Iris pigment epithelial cell (primary cell): Measurements from ENCODE around the gene SPECC1L.

Experiments used
- DNase-seq: peaks from one replicate; pipeline ENCODE4 v3.0.0-alpha.2; 2011; ENCODE audit warnings: low read depth

Gene SPECC1L

GRCh38 chr22:24359452-24360120 lies 89.0 kb downstream of the SPECC1L start:
- no peak for DNase-seq

GRCh38 chr22:24361976-24362646 lies 91.5 kb downstream of the SPECC1L start:
- DNase-seq, result no peak

DNA sequence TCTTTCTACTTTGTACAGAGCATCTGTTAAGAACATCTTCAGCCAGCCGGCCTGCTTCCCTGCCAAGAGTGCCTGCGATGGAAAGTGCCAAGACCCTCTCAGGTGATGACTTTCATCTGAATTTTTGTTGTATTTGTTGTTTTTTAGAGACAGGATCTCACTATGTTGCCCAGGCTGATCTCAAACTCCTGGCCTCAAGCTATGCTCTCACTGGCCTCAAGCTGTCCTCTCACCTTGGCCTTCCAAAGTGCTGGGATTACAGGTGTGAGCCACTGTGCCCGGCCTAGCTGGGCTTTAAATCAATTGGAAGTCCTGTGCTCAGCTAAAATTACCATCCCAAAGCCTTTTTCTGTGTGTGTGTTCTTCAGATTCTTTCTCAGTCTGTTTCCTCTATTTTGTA lies 92.6 kb downstream of the SPECC1L start:
- DNase-seq, result no peak

DNA sequence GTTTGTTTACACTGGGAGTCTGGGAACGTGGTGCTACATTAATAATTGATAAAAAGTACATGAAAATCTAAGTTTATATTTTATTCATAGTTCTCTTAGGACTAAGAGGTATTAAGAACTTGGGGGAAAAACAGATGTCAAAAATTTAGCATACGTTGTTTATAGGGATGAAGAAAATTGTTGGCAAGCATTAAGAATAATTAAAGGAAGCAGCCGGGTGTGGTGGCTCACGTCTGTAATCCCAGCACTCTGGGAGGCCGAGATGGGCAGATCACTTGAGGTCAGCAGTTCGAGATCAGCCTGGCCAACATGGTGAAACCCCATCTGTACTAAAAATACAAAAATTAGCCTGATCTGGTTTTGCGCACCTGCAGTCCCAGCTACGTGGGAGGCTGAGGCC lies 96.1 kb downstream of the SPECC1L start:
- DNase-seq, result no peak

DNA sequence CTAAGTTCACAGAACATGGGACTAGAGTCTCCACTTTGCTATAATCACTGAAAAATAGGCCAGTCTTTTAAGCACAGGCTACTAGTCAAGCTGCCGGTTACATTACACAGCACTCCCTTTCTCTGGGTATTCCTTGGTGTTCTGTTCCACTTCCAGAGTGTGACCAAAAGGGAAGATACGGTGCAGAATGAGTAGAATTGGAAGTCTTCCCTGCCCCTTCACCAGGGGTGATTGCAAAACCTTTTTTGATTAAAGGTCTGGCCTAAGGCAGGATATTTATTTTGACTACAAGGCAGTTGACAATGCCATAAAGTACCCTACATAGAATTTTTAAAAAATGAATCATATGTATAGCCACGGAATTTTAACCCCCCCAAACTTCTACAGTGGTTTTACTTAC lies 97.2 kb downstream of the SPECC1L start:
- peak; percentile 27 for DNase-seq

DNA sequence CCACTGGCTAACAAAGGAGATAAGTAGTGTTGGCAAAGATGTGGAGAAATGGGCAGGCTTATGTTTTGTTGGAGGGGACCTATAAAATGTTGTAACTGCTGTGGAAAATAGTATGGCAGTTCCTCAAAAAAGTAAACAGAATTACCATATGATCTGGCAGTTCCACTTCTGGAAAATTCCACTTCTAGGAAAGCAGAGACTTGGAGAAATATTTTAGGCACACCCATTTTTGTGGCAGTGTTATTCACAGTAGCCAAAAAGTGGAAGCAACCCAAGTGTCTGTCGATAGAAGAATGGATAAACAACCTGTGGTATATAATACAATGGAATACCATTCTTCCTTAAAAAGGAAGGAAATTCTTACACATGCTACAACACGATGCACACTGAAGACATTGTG lies 99.8 kb downstream of the SPECC1L start:
- no peak for DNase-seq

- no peak for DNase-seq
Observed at GRCh38 chr22:24376002-24376401, 105.4 kb downstream of the SPECC1L start.

- no peak for DNase-seq
Observed at GRCh38 chr22:24376586-24376985, 106.0 kb downstream of the SPECC1L start.

DNA sequence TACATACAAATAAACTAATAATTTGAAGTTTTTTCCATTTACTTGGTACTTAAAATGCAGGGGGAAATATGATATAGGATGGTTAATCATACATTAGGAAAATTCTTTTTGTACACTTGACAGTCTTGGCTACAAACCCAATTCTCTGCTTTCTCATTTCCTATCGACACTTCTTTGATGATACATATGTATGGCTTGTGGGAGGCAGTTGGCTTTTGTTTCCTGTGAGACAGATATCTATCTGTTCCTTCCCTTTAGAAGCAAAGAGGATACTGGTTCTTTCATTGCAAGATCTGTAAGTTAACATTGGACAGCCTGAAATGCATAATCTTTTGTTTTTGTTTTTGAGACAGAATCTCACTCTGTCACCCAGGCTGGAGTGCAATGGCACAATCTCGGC lies 108.9 kb downstream of the SPECC1L start:
- DNase-seq, result peak; percentile 40

DNA sequence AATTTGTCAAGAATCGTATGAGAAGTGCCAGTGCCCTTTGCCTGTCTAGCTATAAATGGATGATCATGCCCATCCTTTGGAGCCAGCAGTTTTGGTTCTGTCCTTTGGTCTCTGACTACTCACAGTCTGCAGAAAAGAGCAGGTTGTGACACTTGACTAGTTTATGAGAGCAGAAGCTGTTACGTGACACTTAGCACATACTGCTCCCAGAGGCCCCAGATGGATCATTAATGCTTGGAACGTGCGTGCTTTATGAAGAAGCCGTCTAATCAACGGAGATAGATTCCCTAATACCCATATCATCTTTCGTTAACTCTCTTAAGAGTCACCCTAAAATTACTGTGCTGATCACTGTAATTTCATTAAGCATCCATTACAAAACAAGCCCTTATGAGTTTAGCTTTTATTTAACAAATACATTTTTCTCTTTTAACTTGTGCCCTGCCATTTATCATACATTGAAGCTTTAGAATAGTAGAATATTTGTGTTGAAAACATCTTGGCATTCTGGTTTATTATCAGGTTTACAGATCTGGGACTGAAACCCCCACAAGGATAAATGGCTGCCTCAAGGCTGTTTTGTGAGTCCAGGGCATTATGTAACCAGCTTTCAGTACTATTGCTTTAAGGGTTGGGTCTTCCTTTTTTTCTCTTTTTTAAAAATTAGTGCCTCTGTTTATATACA lies 109.7 kb downstream of the SPECC1L start:
- DNase-seq, result no peak

GRCh38 chr22:24380905-24381230 lies 110.2 kb downstream of the SPECC1L start:
- no peak for DNase-seq

- no peak for DNase-seq
Observed at GRCh38 chr22:24383061-24383460, 112.4 kb downstream of the SPECC1L start.

GRCh38 chr22:24384131-24384530 lies 113.5 kb downstream of the SPECC1L start:
- DNase-seq, result no peak

GRCh38 chr22:24386937-24387471 lies 116.4 kb downstream of the SPECC1L start:
- DNase-seq, result no peak

DNA sequence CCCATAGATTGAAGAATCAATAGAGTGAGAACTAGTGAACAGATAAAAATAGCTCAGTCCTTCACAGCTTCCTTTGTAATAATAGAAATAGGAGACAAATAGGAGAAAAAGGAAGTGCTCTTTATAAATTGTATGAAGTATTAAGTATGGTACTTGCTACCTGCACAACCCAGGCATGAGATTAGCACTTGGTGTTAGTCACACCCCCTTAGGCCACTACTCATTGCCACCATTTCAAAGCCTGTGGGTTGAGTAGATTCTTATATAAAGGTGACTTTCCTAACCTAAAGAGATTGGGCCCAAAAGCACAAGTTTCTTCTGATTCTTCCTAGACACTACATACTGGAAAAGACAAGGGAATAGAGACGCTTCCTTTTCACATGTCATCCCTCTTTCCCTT lies 119.0 kb downstream of the SPECC1L start:
- DNase-seq, result no peak

DNA sequence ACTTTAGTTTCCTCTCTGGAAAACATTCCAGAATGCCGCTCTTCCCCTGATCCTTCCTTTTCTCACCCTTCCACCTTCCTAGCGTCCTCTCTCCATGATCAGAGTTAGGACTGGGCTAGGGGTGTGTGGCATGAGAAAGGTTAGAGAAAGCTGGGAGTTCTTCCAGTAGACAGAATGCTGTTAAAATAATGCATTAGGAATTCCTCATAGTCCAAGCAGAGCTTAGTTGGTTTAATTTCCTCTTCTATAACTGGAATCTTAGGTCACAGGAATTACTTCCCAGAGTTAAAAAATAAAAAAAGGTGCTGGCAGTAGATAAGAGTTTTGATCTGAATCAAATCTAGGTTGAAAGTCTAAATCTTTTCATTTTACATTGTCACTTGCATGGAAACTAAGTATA lies 119.5 kb downstream of the SPECC1L start:
- no peak for DNase-seq

GRCh38 chr22:24390576-24390975 lies 119.9 kb downstream of the SPECC1L start:
- no peak for DNase-seq

DNA sequence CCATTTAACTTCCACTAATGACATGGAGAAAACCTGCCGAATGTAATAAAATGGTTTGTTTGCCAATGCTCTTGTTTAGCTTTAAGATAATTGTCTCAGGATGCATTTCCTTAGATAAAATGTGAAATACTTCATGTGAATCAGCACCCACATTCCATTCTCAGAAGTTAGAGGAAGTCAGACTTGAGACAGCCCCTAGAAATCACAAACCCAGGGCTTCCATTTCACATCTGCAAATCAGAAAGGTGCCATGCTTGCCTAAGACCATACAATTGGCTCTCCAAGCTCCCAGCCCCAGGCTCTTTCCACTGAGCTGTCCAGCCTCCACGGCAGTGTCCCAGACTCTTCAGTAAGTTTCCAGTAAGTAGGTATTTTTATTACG lies 121.2 kb downstream of the SPECC1L start:
- peak; percentile 95 for DNase-seq

DNA sequence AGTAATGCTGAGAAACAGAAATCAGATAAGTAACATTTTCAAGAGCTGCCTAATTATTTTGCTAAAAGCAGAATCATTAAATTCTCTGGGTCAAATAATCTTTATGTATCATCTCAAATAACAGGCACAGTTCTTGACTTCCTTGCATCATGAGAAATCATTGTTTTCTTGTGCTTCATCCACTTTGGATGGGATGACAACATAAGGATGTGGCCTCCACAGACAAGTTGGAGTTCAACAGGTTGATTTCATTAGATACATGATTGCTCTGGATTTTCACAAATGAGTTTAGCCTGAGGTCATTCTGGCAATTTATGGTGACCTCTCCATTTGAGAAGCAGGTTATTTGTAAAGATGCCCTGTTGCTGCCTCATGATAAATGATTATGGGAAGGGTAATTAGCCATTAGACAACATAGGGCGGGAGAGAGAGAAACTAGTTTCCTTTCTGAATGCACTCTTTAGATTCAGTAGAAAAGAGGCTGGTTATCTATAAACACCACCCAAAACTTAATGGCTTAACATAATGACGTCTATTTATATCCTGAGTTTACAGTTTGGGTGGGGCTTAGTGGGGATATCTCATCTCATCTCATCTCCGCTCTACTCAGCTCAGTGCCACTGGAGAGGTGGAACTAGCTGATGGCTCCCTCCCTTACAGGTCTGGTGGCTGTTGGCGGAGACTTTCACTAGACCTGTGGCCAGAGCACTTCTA lies 121.7 kb downstream of the SPECC1L start:
- DNase-seq, result no peak

DNA sequence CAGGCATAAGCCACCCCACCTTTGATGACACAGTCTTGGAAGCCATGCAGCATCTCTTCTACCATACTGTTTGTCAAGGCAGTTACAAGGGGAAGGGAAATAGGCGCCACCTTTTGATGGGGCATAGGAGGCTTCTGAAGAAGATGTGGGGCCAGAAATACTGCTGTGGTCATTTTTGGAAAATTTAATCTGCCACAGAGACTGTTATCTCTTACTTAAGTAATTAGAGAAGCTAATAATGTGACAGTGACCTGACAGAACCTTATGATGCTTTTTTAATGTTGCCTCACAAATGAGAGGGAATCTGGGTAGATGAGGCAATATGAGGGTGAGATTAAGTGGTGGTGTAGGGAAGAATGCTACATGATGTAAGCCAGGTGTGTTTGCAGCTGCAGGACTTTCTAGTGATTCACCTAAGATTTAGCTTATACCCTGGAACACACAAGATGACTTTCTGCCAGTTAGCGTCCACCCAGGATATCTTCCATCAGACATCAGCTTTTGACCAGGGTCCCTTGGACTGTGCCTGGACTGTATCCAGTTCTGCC lies 122.5 kb downstream of the SPECC1L start:
- DNase-seq, result no peak

- DNase-seq, result no peak
Observed at GRCh38 chr22:24393848-24394247, 123.2 kb downstream of the SPECC1L start.

GRCh38 chr22:24394254-24394653 lies 123.6 kb downstream of the SPECC1L start:
- no peak for DNase-seq
